LNCAP (cell line): ENCODE data around the gene TAOK2.

Experiments used
- CTCF ChIP-seq: fragments of 450-650 bp; IDR thresholded peaks from 2 replicates; pipeline ENCODE4 v1.5.1; 2017; ENCODE audit warnings: mild to moderate bottlenecking

Gene TAOK2

DNA sequence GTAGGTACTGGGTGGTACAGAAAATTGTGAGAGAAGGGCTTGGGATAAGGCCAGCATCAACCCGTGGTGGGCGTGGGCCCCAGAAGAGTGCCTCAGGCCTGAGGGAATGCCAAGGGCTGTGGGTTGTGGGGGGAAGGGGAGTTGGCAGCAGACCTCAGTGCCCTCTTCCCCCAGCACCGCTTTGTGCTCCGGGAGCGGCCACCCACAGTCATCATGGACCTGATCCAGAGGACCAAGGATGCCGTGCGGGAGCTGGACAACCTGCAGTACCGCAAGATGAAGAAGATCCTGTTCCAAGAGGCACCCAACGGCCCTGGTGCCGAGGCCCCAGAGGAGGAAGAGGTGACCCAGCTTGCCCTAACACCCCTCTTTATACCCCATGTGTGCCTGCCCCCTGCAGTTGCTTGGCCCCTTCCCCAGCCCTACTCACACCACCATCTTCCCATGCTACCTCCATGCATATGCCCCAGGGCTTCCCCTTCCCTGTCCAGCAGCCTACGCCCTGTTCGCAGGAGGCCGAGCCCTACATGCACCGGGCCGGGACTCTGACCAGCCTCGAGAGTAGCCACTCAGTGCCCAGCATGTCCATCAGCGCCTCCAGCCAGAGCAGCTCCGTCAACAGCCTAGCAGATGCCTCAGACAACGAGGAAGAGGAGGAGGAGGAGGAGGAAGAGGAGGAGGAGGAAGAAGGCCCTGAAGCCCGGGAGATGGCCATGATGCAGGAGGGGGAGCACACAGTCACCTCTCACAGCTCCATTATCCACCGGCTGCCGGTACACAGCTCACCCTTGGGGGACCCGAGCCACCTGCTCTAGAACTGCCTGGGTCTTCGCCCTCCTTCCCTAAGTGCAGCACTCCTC lies 9.1 kb downstream of the TAOK2 start:
- TF ChIP-seq CTCF = no peak

- no peak for TF ChIP-seq CTCF
These were observed 9.9 kb downstream of the TAOK2 start for GRCh38 chr16:29983420-29984136.

DNA sequence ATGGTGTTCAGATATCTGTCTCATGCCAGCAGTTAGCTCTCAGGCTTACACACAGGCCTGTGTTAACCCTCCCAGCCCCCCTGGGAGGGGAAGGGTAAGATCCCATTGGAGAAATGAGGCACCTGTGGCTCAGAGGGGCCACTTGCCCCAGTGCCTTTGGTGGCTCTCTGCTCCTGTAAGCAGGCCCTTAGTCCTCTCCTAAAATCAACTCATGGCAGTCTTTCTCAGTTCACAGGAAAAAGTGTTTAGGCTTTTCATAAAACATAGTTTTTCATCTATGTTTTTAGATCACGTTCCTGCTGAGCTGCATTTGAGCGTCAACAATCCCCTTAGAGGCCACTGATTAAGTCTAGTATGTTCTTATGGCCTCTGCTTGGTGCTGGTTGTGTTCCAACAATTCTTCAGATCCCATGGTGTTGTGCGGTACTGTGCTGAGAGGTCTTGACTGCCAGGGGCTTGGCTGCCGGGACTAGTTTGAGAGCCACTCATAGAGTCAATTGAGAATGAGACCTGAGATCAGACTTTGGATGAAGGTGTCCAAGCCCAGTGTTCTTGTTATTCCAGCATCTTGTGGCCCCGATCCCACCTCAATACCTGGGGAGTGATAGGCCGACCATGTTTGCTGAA lies 10.6 kb downstream of the TAOK2 start:
- no peak for TF ChIP-seq CTCF

DNA sequence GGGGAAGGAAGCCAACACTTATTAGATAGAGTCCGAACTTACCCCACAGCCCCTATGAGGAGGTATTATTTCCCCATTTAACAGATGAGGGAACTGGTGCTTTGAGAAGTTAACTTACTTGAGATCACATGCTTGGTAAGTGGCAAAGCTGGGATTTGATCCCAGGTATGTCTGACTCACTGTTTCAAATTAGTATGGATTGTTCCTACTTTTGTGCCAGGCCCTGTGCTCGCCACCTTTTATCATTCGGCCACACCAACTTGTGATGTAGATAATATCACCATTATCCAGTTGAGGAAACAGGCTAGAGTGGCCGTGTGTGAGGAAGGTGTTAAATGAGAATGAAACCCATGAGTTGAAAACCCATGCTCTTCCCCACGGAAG lies 11.1 kb downstream of the TAOK2 start:
- TF ChIP-seq CTCF = no peak

DNA sequence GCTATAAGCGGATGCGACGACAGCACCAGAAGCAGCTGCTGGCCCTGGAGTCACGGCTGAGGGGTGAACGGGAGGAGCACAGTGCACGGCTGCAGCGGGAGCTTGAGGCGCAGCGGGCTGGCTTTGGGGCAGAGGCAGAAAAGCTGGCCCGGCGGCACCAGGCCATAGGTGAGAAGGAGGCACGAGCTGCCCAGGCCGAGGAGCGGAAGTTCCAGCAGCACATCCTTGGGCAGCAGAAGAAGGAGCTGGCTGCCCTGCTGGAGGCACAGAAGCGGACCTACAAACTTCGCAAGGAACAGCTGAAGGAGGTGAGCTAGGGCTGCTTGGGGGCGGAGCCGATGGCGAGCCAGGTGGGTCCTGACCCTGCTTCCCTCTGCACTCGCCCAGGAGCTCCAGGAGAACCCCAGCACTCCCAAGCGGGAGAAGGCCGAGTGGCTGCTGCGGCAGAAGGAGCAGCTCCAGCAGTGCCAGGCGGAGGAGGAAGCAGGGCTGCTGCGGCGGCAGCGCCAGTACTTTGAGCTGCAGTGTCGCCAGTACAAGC lies 11.7 kb downstream of the TAOK2 start:
- no peak for TF ChIP-seq CTCF

DNA sequence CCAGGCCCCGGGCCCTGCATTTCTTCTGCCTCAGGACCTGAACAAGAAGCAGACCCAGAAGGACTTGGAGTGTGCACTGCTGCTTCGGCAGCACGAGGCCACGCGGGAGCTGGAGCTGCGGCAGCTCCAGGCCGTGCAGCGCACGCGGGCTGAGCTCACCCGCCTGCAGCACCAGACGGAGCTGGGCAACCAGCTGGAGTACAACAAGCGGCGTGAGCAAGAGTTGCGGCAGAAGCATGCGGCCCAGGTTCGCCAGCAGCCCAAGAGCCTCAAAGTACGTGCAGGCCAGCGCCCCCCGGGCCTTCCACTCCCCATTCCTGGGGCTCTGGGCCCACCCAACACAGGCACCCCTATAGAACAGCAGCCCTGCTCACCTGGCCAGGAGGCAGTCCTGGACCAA lies 12.6 kb downstream of the TAOK2 start:
- no peak for TF ChIP-seq CTCF

DNA sequence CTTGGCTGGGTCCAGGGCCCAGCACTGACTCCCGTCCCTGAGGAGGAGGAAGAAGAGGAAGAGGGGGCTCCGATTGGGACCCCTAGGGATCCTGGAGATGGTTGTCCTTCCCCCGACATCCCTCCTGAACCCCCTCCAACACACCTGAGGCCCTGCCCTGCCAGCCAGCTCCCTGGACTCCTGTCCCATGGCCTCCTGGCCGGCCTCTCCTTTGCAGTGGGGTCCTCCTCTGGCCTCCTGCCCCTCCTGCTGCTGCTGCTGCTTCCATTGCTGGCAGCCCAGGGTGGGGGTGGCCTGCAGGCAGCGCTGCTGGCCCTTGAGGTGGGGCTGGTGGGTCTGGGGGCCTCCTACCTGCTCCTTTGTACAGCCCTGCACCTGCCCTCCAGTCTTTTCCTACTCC lies 13.3 kb downstream of the TAOK2 start:
- TF ChIP-seq CTCF = no peak
